Smooth muscle cell (in vitro differentiated cells): ENCODE results near the gene MAP1LC3B2. TPM values are rescaled to one million over a fixed set of nuclear protein-coding genes. Genes with fewer than 3 reads are reported as not detected.

Experiments
- DNase-seq: peaks from one replicate; lab custom pipeline; 2025; ENCODE audit not compliant: unreplicated experiment; lab: John Stamatoyannopoulos, UW
- H2AFZ ChIP-seq: fragments of 200-600 bp; sonication (generic); 2 replicates; pipeline ENCODE4 v1.6.0; 2016; ENCODE audit warnings: antibody characterized with exemption, low read depth, mild to moderate bottlenecking
- H3F3A ChIP-seq: fragments of 200-600 bp; sonication (generic); 2 replicates; pipeline ENCODE4 v1.6.0; 2017; ENCODE audit warnings: antibody characterized with exemption, low read depth
- H3K27ac ChIP-seq: fragments of 200-600 bp; sonication (generic); 2 replicates; pipeline ENCODE4 v1.5.1; 2016; ENCODE audit warnings: low read depth, mild to moderate bottlenecking
- H3K27me3 ChIP-seq: fragments of 200-600 bp; sonication (generic); 2 replicates; pipeline ENCODE4 v1.6.1; 2016; ENCODE audit warnings: low read depth, mild to moderate bottlenecking
- H3K36me3 ChIP-seq: fragments of 200-600 bp; sonication (generic); 2 replicates; pipeline ENCODE4 v1.5.1; 2016; ENCODE audit warnings: low read depth
- H3K4me1 ChIP-seq: fragments of 200-600 bp; sonication (generic); 2 replicates; pipeline ENCODE4 v1.5.1; 2016; ENCODE audit warnings: low read depth
- H3K4me2 ChIP-seq: fragments of 200-600 bp; sonication (generic); 2 replicates; pipeline ENCODE4 v1.6.0; 2016; ENCODE audit warnings: mild to moderate bottlenecking
- H3K4me3 ChIP-seq: fragments of 200-600 bp; sonication (generic); 2 replicates; pipeline ENCODE4 v1.5.1; 2016; ENCODE audit warnings: mild to moderate bottlenecking
- H3K79me2 ChIP-seq: fragments of 200-600 bp; sonication (generic); 2 replicates; pipeline ENCODE4 v1.6.0; 2016; ENCODE audit warnings: low read depth, mild to moderate bottlenecking
- H3K9ac ChIP-seq: fragments of 200-600 bp; sonication (generic); 2 replicates; pipeline ENCODE4 v1.6.0; 2016; ENCODE audit warnings: low read depth
- H3K9me3 ChIP-seq: fragments of 200-600 bp; sonication (generic); replicated peaks from 2 replicates; pipeline ENCODE4 v1.5.1; 2016; ENCODE audit warnings: low read depth
- H4K20me1 ChIP-seq: fragments of 200-600 bp; sonication (generic); 2 replicates; pipeline ENCODE4 v1.6.0; 2016; ENCODE audit warnings: low read depth
- WGBS: methylation state at CpG from one replicate; pipeline ENCODE4 v1.1.7; 2016; ENCODE audit warnings: low lambda C conversion rate; 5-methylcytosine and 5-hydroxymethylcytosine counted together
- polyA plus RNA-seq: library from polyadenylated mRNA; unstranded; fragments of >200 nt; fragmentation: Nextera tagmentation; extraction: Ambion mirVana; gene quantifications from 2 replicates; pipeline ENCODE4 v1.2.1, GENCODE V29; 2016
- total RNA-seq: library from RNA; depleted of rRNA; stranded (reverse); fragments of >200 nt; gene quantifications from 2 replicates; pipeline ENCODE4 v1.2.3, GENCODE V29; 2014
- TF ChIP-seq, protein P1 (sequence below): fragments of 200-600 bp; sonication (generic); IDR thresholded peaks from 2 replicates; pipeline ENCODE4 v1.5.1; 2017; ENCODE audit warnings: borderline replicate concordance, mild to moderate bottlenecking, antibody characterized with exemption; ENCODE audit not compliant: insufficient read depth, poor library complexity, severe bottlenecking

Gene MAP1LC3B2
- total and polyA plus RNA-seq, 2 experiments from 2014 or later: 0.31 to 4.2 TPM

DNA sequence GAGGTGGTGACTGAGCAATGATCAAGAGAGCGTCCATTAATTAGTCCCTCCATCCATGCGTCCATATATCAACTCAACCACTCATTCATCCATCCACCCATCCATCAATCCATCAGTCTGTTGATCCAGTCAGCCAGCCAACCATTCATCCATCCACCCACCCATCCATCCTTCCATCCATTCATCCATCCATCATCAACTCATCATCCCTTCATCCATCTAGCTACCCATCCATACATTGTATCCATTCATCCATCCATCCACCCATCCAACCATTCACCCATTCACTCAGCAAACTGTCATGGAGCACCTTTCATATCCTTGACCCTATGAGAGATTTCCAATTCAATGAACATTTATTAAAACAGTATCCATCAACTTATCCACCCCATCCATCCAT lies 28.1 kb downstream of the MAP1LC3B2 start:
- H3K27ac ChIP-seq: no peak overlapping the region
- no peaks in the 10 kb centered on the region for H3K79me2 ChIP-seq
- 100% methylated on average over 2 of the region's 2 CpGs for WGBS
- H3K9me3 ChIP-seq: no peaks in the 10 kb centered on the region
- H2AFZ ChIP-seq: no peak overlapping the region
- H3K4me2 ChIP-seq: no peak overlapping the region
- no peaks in the 10 kb centered on the region for H3K36me3 ChIP-seq
- H4K20me1 ChIP-seq: no peaks in the 10 kb centered on the region
- no peak overlapping the region for H3K4me3 ChIP-seq
- TF ChIP-seq, protein P1, sequence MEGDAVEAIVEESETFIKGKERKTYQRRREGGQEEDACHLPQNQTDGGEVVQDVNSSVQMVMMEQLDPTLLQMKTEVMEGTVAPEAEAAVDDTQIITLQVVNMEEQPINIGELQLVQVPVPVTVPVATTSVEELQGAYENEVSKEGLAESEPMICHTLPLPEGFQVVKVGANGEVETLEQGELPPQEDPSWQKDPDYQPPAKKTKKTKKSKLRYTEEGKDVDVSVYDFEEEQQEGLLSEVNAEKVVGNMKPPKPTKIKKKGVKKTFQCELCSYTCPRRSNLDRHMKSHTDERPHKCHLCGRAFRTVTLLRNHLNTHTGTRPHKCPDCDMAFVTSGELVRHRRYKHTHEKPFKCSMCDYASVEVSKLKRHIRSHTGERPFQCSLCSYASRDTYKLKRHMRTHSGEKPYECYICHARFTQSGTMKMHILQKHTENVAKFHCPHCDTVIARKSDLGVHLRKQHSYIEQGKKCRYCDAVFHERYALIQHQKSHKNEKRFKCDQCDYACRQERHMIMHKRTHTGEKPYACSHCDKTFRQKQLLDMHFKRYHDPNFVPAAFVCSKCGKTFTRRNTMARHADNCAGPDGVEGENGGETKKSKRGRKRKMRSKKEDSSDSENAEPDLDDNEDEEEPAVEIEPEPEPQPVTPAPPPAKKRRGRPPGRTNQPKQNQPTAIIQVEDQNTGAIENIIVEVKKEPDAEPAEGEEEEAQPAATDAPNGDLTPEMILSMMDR: no peak
- no peak overlapping the region for H3K9ac ChIP-seq
- no peak for DNase-seq
- no peaks in the 10 kb centered on the region for H3K27me3 ChIP-seq
- peaks cover 30% of the 10 kb centered on the region for H3F3A ChIP-seq
- H3K4me1 ChIP-seq: peaks cover 11% of the 10 kb centered on the region

DNA sequence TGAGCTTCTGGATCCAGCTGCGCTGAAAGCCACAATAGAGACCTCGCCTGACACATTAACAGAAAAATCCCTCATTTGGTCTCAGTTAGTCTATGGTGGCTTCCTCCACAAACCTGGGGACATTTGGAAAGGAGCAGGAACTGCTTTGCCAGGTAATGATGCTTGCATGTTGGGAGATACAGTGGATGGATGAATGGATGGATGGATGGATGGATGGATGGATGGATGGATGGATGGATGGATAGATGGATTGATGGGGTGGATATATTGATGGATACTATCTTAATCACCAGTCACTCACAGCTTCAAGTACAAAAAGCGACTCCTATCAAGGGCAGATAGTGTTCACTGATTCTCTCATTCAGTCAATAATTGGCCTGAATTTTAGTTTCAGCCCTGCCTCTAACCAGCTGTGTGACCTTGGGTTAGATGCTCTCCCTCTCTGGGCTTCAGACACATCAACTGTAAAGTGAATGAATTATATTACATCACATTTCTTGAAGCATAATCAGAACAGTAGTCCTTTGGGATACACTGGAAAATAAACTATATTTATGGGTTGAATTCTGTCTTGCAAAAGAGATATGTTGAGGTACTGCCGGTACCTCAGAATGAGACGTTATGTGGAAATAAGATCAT lies 29.3 kb downstream of the MAP1LC3B2 start:
- TF ChIP-seq, protein P1: no peak
- Histone ChIP-seq H3K27ac (no peak overlapping the region), H4K20me1 (no peaks in the 10 kb centered on the region), H3F3A (peaks cover 20% of the 10 kb centered on the region), H2AFZ (no peak overlapping the region), H3K4me3 (no peak overlapping the region), H3K9me3 (no peaks in the 10 kb centered on the region), H3K36me3 (no peaks in the 10 kb centered on the region), H3K4me1 (peaks cover 5% of the 10 kb centered on the region), H3K4me2 (no peak overlapping the region), H3K79me2 (no peaks in the 10 kb centered on the region), H3K9ac (no peak overlapping the region), H3K27me3 (no peaks in the 10 kb centered on the region)
- no peak for DNase-seq
- 96% methylated on average over 5 of the region's 5 CpGs for WGBS

DNA sequence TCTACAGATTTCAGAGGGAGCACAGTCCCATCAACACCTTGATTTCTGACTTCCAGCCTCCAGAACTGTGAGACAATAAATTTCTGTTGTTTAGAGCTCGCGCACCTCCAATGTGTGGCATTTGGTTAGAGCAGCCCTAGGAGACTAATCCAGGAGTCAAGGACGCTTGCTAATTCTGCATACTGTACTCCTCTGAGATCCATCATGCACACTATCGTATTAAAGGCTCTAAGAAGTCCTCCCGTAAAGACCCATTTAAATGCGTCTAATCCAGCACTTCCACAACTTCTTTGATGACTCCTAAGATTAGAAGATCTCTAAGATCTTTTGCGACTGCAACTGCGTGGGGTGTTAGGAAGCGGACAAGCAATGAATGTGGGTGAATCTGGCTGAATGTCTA lies 30.4 kb downstream of the MAP1LC3B2 start:
- no peaks in the 10 kb centered on the region for H4K20me1 ChIP-seq
- peaks cover 5% of the 10 kb centered on the region for H3K4me1 ChIP-seq
- no peak overlapping the region for H2AFZ ChIP-seq
- H3K9ac ChIP-seq: no peak overlapping the region
- TF ChIP-seq, protein P1: no peak
- no peak for DNase-seq
- no peak overlapping the region for H3K4me3 ChIP-seq
- H3K9me3 ChIP-seq: no peaks in the 10 kb centered on the region
- H3K27me3 ChIP-seq: no peaks in the 10 kb centered on the region
- H3K79me2 ChIP-seq: no peaks in the 10 kb centered on the region
- no peak overlapping the region for H3K27ac ChIP-seq
- H3K4me2 ChIP-seq: peak overlapping the region; percentile 75
- H3F3A ChIP-seq: peaks cover 18% of the 10 kb centered on the region
- no peaks in the 10 kb centered on the region for H3K36me3 ChIP-seq
- WGBS: 21% methylated on average over 9 of the region's 9 CpGs

DNA sequence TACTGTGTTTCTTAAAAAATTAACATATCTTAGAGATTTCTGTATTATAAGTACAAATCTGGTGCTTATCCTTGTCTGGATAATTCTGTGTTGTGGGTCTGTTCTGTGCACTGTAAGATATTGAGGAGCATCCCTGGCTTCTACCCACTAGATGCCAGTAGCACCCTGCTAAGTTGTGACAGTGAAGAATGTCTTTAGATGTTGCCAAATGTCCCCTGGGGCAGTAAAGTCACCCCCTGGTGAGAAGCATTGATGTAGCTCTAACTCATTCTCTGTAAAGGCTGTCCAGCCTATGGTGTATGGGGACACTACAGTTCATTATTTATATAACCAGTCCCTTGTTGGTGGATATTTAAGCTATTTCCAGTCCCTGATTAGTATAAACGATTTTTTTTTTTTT lies 31.4 kb downstream of the MAP1LC3B2 start:
- Histone ChIP-seq H3K36me3 (no peaks in the 10 kb centered on the region), H3K4me2 (no peak overlapping the region), H3K4me1 (peaks cover 5% of the 10 kb centered on the region), H4K20me1 (no peaks in the 10 kb centered on the region), H3K27ac (peak overlapping the region; percentile 22), H3K9ac (no peak overlapping the region), H3K79me2 (no peaks in the 10 kb centered on the region), H3K9me3 (no peaks in the 10 kb centered on the region), H2AFZ (no peak overlapping the region), H3K27me3 (no peaks in the 10 kb centered on the region), H3K4me3 (no peak overlapping the region), H3F3A (peaks cover 18% of the 10 kb centered on the region)
- 45% methylated on average over 1 of the region's 1 CpG for WGBS
- TF ChIP-seq, protein P1: no peak
- no peak for DNase-seq
